B cell (primary cell): Measurements from ENCODE around the gene CCDC88C. TPM values are rescaled to one million over a fixed set of nuclear protein-coding genes. Genes with fewer than 3 reads are reported as not detected.

Experiments used
- ATAC-seq: fragments of 200-7000 bp; cut with Tn5 transposase; one replicate; pipeline ENCODE4 v1.10.0; 2021; ENCODE audit warnings: low read depth, mild to moderate bottlenecking, moderate number of reproducible peaks, moderate library complexity
- CTCF ChIA-PET: fragments of 350-600 bp; sonication (Branson Sonifier 250); formaldehyde crosslinking; loops from one replicate; lab custom pipeline; 2021; ENCODE audit warnings: antibody characterized with exemption, inconsistent platforms; lab: Charles Lee
- POLR2A ChIA-PET: fragments of 350-600 bp; sonication (Branson Sonifier 250); formaldehyde crosslinking; loops from one replicate; lab custom pipeline; 2021; ENCODE audit warnings: antibody characterized with exemption; lab: Charles Lee
- DNase-seq: peaks from one replicate; pipeline ENCODE4 v3.0.0; 2013
- H2AFZ ChIP-seq: 2 replicates; pipeline ENCODE4 v1.6.1; 2012; ENCODE audit warnings: mild to moderate bottlenecking, low read depth, low read length; ENCODE audit not compliant: insufficient read depth, poor library complexity, severe bottlenecking
- H3K27ac ChIP-seq, 2 donors: 1 replicate in 1 of 2; 2 replicates in 1 of 2; pipeline ENCODE4 v1.5.1; 2012 to 2013; ENCODE audit warnings: low read length in 2 of 2, mild to moderate bottlenecking in 2 of 2, moderate library complexity in 1 of 2
- H3K27me3 ChIP-seq, 4 experiments: fragments of 200-600 bp in 1 of 4; sonication (generic) in 1 of 4; replicated peaks in 1 of 4; 1 replicate in 2 of 4; 2 replicates in 2 of 4; pipeline versions ENCODE4 v1.6.1 to v1.7.0; 2013 to 2016; ENCODE audit warnings: low read length in 3 of 4, mild to moderate bottlenecking in 2 of 4, mixed read lengths in 1 of 4, moderate library complexity in 1 of 4; ENCODE audit not compliant: insufficient read depth in 4 of 4, control insufficient read depth in 3 of 4; ENCODE audit errors: control extremely low read depth in 1 of 4
- H3K36me3 ChIP-seq, 2 experiments: replicated peaks in 1 of 2; 1 replicate in 1 of 2; 2 replicates in 1 of 2; pipeline versions ENCODE4 v1.6.1 to v1.7.1; 2013; ENCODE audit warnings: low read length in 1 of 2; ENCODE audit not compliant: insufficient read depth in 2 of 2, control insufficient read depth in 1 of 2; ENCODE audit errors: control extremely low read depth in 1 of 2, extremely low read depth in 1 of 2
- H3K4me1 ChIP-seq, 2 donors: fragments of 200-600 bp in 1 of 2; sonication (generic) in 1 of 2; 1 replicate in 1 of 2; 2 replicates in 1 of 2; pipeline versions ENCODE4 v1.5.1 to v1.6.1; 2013 to 2017; ENCODE audit warnings: low read length in 2 of 2; ENCODE audit not compliant: control insufficient read depth in 2 of 2, insufficient read depth in 2 of 2
- H3K4me2 ChIP-seq: replicated peaks from 2 replicates; pipeline ENCODE3; 2012; ENCODE audit warnings: mild to moderate bottlenecking, low read depth, low read length; ENCODE audit not compliant: poor library complexity, severe bottlenecking
- H3K4me3 ChIP-seq, 5 experiments: fragments of 200-600 bp in 1 of 5; sonication (generic) in 1 of 5; 1 replicate in 3 of 5; 2 replicates in 2 of 5; pipeline versions ENCODE4 v1.5.1 to v1.7.0; 2011 to 2016; ENCODE audit warnings: low read length in 4 of 5, mild to moderate bottlenecking in 4 of 5, low read depth in 2 of 5, control low read depth in 1 of 5, moderate library complexity in 1 of 5; ENCODE audit not compliant: insufficient read depth in 1 of 5; ENCODE audit errors: control extremely low read depth in 1 of 5, extremely low read depth in 1 of 5
- H3K79me2 ChIP-seq: fragments of 200-600 bp; sonication (generic); one replicate; pipeline ENCODE4 v1.6.0; 2016; ENCODE audit warnings: low read length; ENCODE audit not compliant: control insufficient read depth, insufficient read depth
- H3K9ac ChIP-seq: fragments of 200-600 bp; sonication (generic); 2 replicates; pipeline ENCODE4 v1.6.1; 2017; ENCODE audit warnings: mild to moderate bottlenecking, low read length, moderate library complexity
- H3K9me3 ChIP-seq, 3 donors: one replicate each; pipeline versions ENCODE4 v1.6.1 to v1.7.1; 2013; ENCODE audit warnings: low read length in 2 of 3; ENCODE audit not compliant: control insufficient read depth in 2 of 3, insufficient read depth in 1 of 3; ENCODE audit errors: control extremely low read depth in 1 of 3
- H4K20me1 ChIP-seq: 2 replicates; pipeline ENCODE4 v1.6.0; 2012; ENCODE audit warnings: mild to moderate bottlenecking, low read length; ENCODE audit not compliant: insufficient read depth, control insufficient read depth, poor library complexity, severe bottlenecking
- H3K27ac Mint-ChIP-seq: one replicate; pipeline ENCODE4 v1.8.0; 2021; ENCODE audit warnings: mixed read lengths
- H3K27me3 Mint-ChIP-seq: one replicate; pipeline ENCODE4 v1.8.0; 2021; ENCODE audit warnings: mixed read lengths
- H3K4me1 Mint-ChIP-seq: one replicate; pipeline ENCODE4 v1.8.0; 2021; ENCODE audit warnings: mixed read lengths
- H3K4me3 Mint-ChIP-seq: one replicate; pipeline ENCODE4 v1.8.0; 2021; ENCODE audit warnings: mixed read lengths
- H3K9me3 Mint-ChIP-seq: one replicate; pipeline ENCODE4 v1.8.0; 2022; ENCODE audit warnings: mixed read lengths; ENCODE audit not compliant: insufficient read depth
- EZH2 ChIP-seq: IDR thresholded peaks from 2 replicates; pipeline ENCODE4 v1.6.1; 2012; ENCODE audit warnings: borderline replicate concordance, low read depth, mild to moderate bottlenecking, moderate library complexity, low read length; ENCODE audit not compliant: insufficient read depth, poor library complexity, severe bottlenecking
- WGBS: methylation state at CpG from one replicate; pipeline ENCODE4 v1.1.5; 2013; ENCODE audit warnings: missing lambda C conversion rate; ENCODE audit not compliant: insufficient coverage; 5-methylcytosine and 5-hydroxymethylcytosine counted together
- intact Hi-C: fragments of 100-400 bp; cut with micrococcal nuclease; formaldehyde crosslinking; loops from one replicate; pipeline ENCODE4 v1.10.0; 2022
- polyA plus RNA-seq: library from polyadenylated mRNA; depleted of rRNA; stranded (reverse); fragments of >200 nt; gene quantifications from 2 replicates; pipeline ENCODE4 v1.2.3, GENCODE V29; 2012
- total RNA-seq, 2 donors: library from RNA; stranded (reverse); fragments of 120-200 nt in 1 of 2; gene quantifications; 1 replicate in 1 of 2; 2 replicates in 1 of 2; pipeline versions ENCODE4 v1.2.3 to v1.2.4, GENCODE V29; 2013 to 2022
- TF ChIP-seq, protein P1 (sequence below): fragments of 200-600 bp; IDR thresholded peaks from one replicate; pipeline ENCODE4 v1.8.0; 2022; ENCODE audit warnings: antibody characterized with exemption, mild to moderate bottlenecking

The CCDC88C gene
- total and polyA plus RNA-seq, 2 donors (not counting 1 experiment from before 2014, with no cell fraction given), result 98.7 to 181 TPM

DNA sequence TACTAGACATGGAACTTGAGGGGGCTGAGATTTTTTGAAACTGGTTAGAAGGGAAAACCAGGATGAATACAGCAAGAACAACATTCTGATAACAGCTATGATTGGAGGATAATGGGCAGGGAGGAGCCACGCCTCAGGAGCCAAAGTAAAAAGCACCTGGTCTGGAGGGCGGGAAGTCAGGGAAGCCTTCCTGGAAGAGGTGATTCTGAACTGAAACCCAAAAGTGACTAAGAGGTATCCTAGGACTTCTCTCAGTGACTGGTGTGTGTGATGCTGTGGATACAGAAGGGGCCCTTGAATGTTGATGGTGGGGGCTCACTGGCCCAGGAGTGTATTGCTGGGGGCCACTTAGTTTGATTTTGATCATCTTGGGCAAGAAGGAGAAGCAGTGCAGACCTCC, 154.3 kb downstream of the CCDC88C start:
- Histone ChIP-seq H3K9me3 (peaks cover 0 to 4% (median 0%) of the 10 kb centered on the region in 3 donors), H3K4me2 (no peak overlapping the region), H3K79me2 (no peaks in the 10 kb centered on the region), H3K27me3 (peaks cover 0 to 11% (median 3%) of the 10 kb centered on the region in 4 experiments), H3K9ac (no peak overlapping the region), H3K4me1 (peaks cover 10 to 11% of the 10 kb centered on the region in 2 donors), H3K4me3 (no peak overlapping the region), H3K36me3 (no peaks in the 10 kb centered on the region), H2AFZ (no peak overlapping the region), H4K20me1 (no peaks in the 10 kb centered on the region), H3K27ac (no peak overlapping the region)
- ATAC-seq (no peak), DNase-seq (no peak)
- Mint-ChIP-seq H3K9me3 (peaks cover 2% of the 10 kb centered on the region), H3K4me3 (peak overlapping the region; percentile 46), H3K27me3 (peaks cover 15% of the 10 kb centered on the region), H3K4me1 (peaks cover 18% of the 10 kb centered on the region), H3K27ac (no peak overlapping the region)
- CTCF ChIA-PET, result interaction anchor here (1.3 to 2.0 kb wide), 3 partner anchors 14 to 20 kb away, joined by 3 to 5 read pairs (median 4); partner anchors contain the start of gene GPR68
- intact Hi-C loops, result loop anchor here (5.0 kb wide), 1 partner anchor 36 kb away; no protein-coding TSS in a partner anchor
- WGBS, result 81% methylated on average over 2 of the region's 2 CpGs
- POLR2A ChIA-PET, result no interaction called here
- TF ChIP-seq, protein P1, sequence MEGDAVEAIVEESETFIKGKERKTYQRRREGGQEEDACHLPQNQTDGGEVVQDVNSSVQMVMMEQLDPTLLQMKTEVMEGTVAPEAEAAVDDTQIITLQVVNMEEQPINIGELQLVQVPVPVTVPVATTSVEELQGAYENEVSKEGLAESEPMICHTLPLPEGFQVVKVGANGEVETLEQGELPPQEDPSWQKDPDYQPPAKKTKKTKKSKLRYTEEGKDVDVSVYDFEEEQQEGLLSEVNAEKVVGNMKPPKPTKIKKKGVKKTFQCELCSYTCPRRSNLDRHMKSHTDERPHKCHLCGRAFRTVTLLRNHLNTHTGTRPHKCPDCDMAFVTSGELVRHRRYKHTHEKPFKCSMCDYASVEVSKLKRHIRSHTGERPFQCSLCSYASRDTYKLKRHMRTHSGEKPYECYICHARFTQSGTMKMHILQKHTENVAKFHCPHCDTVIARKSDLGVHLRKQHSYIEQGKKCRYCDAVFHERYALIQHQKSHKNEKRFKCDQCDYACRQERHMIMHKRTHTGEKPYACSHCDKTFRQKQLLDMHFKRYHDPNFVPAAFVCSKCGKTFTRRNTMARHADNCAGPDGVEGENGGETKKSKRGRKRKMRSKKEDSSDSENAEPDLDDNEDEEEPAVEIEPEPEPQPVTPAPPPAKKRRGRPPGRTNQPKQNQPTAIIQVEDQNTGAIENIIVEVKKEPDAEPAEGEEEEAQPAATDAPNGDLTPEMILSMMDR, result no peak
- no peak for TF ChIP-seq EZH2

DNA sequence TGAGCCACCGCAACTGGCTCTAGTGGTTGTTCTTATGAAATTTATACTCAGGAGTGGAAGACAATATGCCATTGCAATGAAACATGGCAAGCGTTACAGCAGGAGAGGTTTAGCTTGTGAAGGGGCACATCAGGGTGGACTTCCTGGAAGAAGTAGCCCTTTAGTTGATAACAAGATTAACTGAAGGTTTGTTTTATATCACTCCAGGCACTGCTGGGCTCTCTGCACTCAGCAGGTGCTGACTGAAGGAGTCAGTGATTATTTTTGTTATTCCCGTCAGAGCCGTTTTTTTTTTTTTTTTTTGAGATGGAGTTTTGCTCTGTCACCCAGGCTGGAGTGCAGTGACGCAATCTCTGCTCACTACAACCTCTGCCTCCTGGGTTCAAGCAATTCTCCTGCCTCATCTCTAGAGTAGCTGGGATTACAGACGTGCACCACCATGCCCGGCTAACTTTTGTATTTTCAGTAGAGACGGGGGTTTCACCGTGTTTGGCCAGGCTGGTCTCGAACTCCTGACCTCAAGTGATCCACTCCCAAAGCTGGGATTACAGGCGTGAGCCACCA, 155.6 kb downstream of the CCDC88C start:
- Mint-ChIP-seq H3K27ac (no peak overlapping the region), H3K27me3 (peaks cover 15% of the 10 kb centered on the region), H3K4me3 (no peak overlapping the region), H3K9me3 (peaks cover 2% of the 10 kb centered on the region), H3K4me1 (peaks cover 24% of the 10 kb centered on the region)
- no peak overlapping the region for H2AFZ ChIP-seq
- H3K79me2 ChIP-seq, result no peaks in the 10 kb centered on the region
- H3K4me2 ChIP-seq, result no peak overlapping the region
- H3K9me3 ChIP-seq, result peaks cover 0 to 4% (median 0%) of the 10 kb centered on the region in 3 donors
- DNase-seq, result no peak
- no peak overlapping the region for H3K27ac ChIP-seq
- H3K9ac ChIP-seq, result no peak overlapping the region
- 90% methylated on average over 7 of the region's 11 CpGs for WGBS
- H3K4me3 ChIP-seq, result no peak overlapping the region
- TF ChIP-seq EZH2, result no peak
- TF ChIP-seq, protein P1, result no peak
- ChIA-PET CTCF (interaction anchor here (0.7 kb wide), 2 partner anchors 190 to 1265 kb away, joined by 3 to 4 read pairs; no protein-coding TSS in a partner anchor), POLR2A (no interaction called here)
- ATAC-seq, result no peak
- peaks cover 10 to 11% of the 10 kb centered on the region in 2 donors for H3K4me1 ChIP-seq
- intact Hi-C loops, result loop anchor here (5.0 kb wide), 1 partner anchor 35 kb away; no protein-coding TSS in a partner anchor
- no peaks in the 10 kb centered on the region for H3K36me3 ChIP-seq
- no peaks in the 10 kb centered on the region for H4K20me1 ChIP-seq
- peaks cover 0 to 11% (median 3%) of the 10 kb centered on the region in 4 experiments for H3K27me3 ChIP-seq
